ENCODE results near the gene TMEM117.
"Not testable (repeated sequence)": the region's sequence is repeated elsewhere in the genome, so short reads cannot be mapped to it uniquely, and the experiment has no call there.

TMEM117 gene

GRCh38 chr12:44034906-44035305 is 199.0 kb downstream of the TMEM117 start:
- DNase-seq (ENCODE audit: low spot score in 2 of 2) (no peak), ATAC-seq (no peak)
- Mint-ChIP-seq H3K27ac (no peak overlapping the region), H3K4me1 (no peaks in the 10 kb centered on the region), H3K4me3 (no peak overlapping the region), H3K36me3 (no peaks in the 10 kb centered on the region), H3K9me3 (no peaks in the 10 kb centered on the region)

DNA sequence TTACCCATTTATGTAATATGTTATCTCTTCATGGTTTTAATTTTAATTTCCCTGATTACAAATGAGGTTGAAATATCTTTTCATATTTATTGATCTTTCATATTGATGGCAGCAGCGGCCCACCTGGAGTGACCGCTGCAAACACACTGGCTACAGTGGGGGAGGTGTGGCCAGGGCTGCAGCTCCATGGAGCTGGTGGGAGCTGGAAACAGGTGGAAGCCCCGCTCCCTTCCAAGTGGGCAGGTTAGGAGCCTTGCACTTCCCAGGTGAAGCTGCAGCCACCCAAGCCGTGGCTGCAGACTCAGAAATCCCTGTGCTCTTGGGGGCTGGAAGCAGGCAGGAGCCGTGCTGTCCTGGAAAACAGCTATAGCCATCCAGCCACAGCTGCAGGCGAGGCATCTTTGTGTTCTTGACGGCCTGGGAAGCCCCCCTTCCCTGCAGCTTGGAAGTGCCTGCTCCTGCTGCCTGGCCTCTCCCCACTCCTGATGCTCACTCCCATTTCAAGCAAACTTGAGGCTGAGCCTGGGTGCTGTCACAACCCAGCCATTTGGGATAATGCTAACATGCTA is 201.1 kb downstream of the TMEM117 start:
- H3K36me3 Mint-ChIP-seq = no peaks in the 10 kb centered on the region
- ATAC-seq = no peak
- no peak overlapping the region for H3K4me3 Mint-ChIP-seq
- H3K4me1 Mint-ChIP-seq = no peaks in the 10 kb centered on the region
- no peaks in the 10 kb centered on the region for H3K9me3 Mint-ChIP-seq
- H3K27ac Mint-ChIP-seq = no peak overlapping the region
- DNase-seq (ENCODE audit: low spot score in 2 of 2) = no peak

GRCh38 chr12:44038411-44038810 is 202.5 kb downstream of the TMEM117 start:
- Mint-ChIP-seq H3K9me3 (no peaks in the 10 kb centered on the region), H3K4me1 (no peaks in the 10 kb centered on the region), H3K27ac (no peak overlapping the region), H3K36me3 (no peaks in the 10 kb centered on the region), H3K4me3 (no peak overlapping the region)
- ATAC-seq = peak; percentile 21
- no peak for DNase-seq (ENCODE audit: low spot score in 2 of 2)

DNA sequence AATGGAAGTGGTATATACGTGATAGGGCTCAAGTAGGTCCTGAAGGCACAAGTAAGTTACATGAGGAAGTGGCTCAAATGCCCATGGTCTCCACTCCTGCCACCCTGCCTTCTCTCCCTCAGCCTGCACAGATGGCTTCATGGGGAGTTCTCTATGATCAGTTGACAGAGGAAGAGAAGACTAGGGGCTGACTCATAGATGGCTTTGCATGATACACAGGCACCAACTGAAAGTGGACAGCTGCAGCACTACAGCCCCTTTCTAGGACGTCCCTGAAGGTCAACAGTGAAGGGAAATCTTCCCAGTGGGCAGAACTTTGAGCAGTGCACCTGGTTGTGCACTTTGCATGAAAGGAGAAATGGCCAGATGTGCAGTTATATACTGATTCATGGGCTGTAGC is 208.6 kb downstream of the TMEM117 start:
- H3K4me3 Mint-ChIP-seq = not testable (repeated sequence)

DNA sequence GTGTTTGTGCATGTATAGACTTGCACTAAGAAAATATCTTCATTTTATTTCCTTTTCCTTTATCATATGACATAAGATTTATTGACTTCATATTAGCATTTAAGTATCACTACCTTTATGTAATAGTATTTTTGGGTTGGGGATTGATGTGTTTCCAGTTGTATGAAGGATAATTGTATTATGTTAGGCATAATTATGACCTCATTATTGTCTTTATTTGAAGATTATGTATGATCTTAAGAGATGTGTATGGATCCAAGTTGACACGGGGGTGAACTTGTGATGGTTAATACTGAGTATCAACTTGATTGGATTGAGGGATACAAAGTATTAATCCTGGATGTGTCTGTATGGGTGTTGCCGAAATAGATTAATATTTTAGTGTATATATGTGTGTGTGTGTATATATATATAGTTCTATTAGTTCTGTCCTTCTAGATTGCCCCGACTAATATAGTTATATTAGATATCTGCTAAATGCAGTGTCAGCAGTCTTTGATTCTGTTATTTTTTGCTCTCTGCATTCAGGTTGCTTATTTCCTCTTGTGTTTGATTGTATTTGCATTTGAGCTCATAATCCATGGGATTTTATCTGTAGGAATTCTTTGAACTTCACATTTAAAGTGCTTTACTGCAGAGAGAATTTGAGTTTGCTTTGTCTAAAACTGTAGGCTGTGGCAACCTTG is 211.0 kb downstream of the TMEM117 start:
- Mint-ChIP-seq H3K4me3 (no peak overlapping the region), H3K4me1 (no peaks in the 10 kb centered on the region), H3K36me3 (no peaks in the 10 kb centered on the region), H3K27ac (no peak overlapping the region), H3K9me3 (peaks cover 2% of the 10 kb centered on the region)
- DNase-seq (ENCODE audit: low spot score in 2 of 2) = no peak
- ATAC-seq = no peak

More for the DNA sequence above, 208.6 kb downstream of the TMEM117 start:
- H3K9me3 Mint-ChIP-seq; ATAC-seq; H3K36me3 Mint-ChIP-seq; DNase-seq (ENCODE audit: low spot score in 2 of 2); H3K27ac Mint-ChIP-seq; H3K4me1 Mint-ChIP-seq: not testable (repeated sequence)

DNA sequence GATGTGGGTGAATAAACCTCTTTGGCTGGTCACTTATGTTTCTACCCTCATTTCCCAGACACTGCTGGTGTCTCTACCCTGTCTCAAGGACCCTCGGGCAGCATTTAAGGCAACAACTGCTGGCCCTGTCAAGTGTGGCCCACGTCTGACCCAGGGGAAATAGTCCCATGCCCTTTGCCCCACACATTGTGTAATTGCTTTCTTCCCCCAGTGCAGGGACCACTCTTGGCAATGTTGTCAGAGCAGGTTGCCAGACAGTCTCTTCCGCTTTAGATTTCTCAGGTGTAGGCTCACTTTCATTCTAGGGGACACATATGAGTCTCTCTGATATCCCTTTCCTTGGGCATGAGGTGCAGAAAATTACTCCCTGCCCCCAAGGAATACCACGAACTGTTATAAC is 216.7 kb downstream of the TMEM117 start:
- ATAC-seq = no peak
- H3K4me1 Mint-ChIP-seq = no peaks in the 10 kb centered on the region
- no peaks in the 10 kb centered on the region for H3K36me3 Mint-ChIP-seq
- H3K4me3 Mint-ChIP-seq = no peak overlapping the region
- no peak for DNase-seq (ENCODE audit: low spot score in 2 of 2)
- no peaks in the 10 kb centered on the region for H3K9me3 Mint-ChIP-seq
- H3K27ac Mint-ChIP-seq = no peak overlapping the region

DNA sequence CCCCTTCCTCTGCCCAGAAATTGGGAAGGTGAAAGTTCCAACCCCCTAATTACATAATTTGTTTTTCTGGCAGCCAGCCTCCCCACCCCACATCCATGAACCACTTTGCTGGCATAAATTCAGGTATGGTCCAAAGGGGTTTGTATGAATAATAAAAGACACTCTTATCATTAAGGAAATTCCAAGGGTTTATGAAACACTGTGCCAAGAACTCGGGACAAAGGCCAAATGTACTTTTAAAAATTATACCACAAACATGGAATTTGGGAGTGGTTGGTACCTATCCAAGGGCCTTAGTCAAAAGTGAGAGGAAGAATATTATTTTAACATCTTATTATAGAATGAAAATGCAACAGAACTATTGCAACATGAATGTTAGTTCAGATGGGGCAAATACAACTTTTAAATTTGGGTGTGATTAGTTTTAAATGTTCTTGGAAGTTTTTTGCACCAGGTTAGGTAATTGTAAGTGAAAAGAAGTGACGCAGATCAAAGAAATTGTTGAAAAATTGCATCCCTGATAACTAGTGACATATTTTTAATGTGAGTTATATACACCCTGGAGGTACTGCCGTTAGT is 217.8 kb downstream of the TMEM117 start:
- Mint-ChIP-seq H3K27ac (no peak overlapping the region), H3K36me3 (no peaks in the 10 kb centered on the region), H3K9me3 (no peaks in the 10 kb centered on the region), H3K4me3 (no peak overlapping the region), H3K4me1 (no peaks in the 10 kb centered on the region)
- no peak for ATAC-seq
- no peak for DNase-seq (ENCODE audit: low spot score in 2 of 2)

DNA sequence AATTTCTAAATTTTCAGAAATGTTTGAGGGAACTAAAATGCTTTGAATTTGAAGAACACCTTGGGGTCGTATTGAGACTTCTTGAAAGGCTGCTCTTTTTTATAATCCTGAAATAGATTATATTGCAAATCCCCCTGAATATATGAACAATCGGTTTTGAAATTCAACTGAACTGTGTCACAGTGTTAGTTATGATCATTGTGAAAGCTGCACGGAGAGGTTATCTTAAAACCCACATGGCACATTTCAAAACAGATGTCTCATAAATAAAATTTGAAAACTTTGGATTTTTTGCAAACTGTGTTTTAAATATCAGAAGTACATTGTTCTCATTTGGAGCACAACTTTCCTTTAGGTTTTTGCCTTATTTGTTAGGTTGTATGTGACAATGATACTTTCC is 218.4 kb downstream of the TMEM117 start:
- Mint-ChIP-seq H3K27ac (no peak overlapping the region), H3K9me3 (no peaks in the 10 kb centered on the region), H3K4me1 (no peaks in the 10 kb centered on the region), H3K4me3 (no peak overlapping the region), H3K36me3 (no peaks in the 10 kb centered on the region)
- ATAC-seq (no peak), DNase-seq (ENCODE audit: low spot score in 2 of 2) (no peak)

DNA sequence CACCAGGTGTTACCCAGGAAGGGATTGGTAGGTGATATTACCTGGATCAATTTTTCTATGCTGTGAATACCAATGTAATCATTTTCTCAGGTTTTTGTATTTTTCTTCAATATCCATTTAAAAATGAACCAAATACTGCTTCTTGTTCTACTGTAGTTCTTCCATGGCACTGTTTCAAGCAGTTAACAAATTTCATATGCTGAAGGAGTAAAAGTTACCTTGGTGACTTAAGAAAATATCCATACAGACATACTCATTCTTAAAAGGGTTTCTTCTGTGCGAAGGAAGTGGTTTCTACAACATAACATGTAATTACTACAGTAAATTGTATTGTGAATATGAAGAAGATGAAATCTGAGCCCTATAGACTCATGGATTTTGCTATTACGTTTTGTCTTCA is 222.5 kb downstream of the TMEM117 start:
- Mint-ChIP-seq H3K36me3 (no peaks in the 10 kb centered on the region), H3K4me3 (no peak overlapping the region), H3K4me1 (no peaks in the 10 kb centered on the region), H3K9me3 (no peaks in the 10 kb centered on the region), H3K27ac (no peak overlapping the region)
- DNase-seq (ENCODE audit: low spot score in 2 of 2) = no peak
- no peak for ATAC-seq

- no peak for ATAC-seq
- no peaks in the 10 kb centered on the region for H3K9me3 Mint-ChIP-seq
- no peak overlapping the region for H3K27ac Mint-ChIP-seq
- no peaks in the 10 kb centered on the region for H3K4me1 Mint-ChIP-seq
- no peaks in the 10 kb centered on the region for H3K36me3 Mint-ChIP-seq
- DNase-seq (ENCODE audit: low spot score in 2 of 2) = no peak
- no peak overlapping the region for H3K4me3 Mint-ChIP-seq
Observed at GRCh38 chr12:44059476-44059875, 223.6 kb downstream of the TMEM117 start.

DNA sequence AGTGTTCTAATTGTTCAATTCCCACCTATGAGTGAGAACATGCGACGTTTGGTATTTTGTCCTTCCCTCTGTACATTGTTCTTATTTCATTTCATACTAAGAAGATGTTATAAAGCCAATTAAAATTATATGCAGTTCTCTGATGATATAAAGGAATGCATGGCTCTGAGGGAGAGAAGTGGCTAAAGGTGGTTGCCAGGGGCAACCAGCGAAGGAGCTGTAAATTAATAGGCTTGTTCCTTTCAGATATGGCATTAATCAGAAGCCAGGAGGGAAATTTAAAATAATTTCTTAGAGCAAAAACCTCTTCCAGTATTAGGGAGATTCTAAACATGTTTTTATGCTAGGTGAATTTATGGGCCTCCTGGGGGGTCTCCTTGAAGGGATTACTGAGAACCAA is 227.8 kb downstream of the TMEM117 start:
- Mint-ChIP-seq H3K4me1 (no peaks in the 10 kb centered on the region), H3K4me3 (no peak overlapping the region), H3K9me3 (no peaks in the 10 kb centered on the region), H3K36me3 (no peaks in the 10 kb centered on the region), H3K27ac (no peak overlapping the region)
- DNase-seq (ENCODE audit: low spot score in 2 of 2) = no peak
- ATAC-seq = no peak

GRCh38 chr12:44076871-44077270 is 241.0 kb downstream of the TMEM117 start:
- DNase-seq (ENCODE audit: low spot score in 2 of 2) (no peak), ATAC-seq (no peak)
- Mint-ChIP-seq H3K4me3 (no peak overlapping the region), H3K9me3 (no peaks in the 10 kb centered on the region), H3K27ac (no peak overlapping the region), H3K36me3 (no peaks in the 10 kb centered on the region), H3K4me1 (no peaks in the 10 kb centered on the region)

DNA sequence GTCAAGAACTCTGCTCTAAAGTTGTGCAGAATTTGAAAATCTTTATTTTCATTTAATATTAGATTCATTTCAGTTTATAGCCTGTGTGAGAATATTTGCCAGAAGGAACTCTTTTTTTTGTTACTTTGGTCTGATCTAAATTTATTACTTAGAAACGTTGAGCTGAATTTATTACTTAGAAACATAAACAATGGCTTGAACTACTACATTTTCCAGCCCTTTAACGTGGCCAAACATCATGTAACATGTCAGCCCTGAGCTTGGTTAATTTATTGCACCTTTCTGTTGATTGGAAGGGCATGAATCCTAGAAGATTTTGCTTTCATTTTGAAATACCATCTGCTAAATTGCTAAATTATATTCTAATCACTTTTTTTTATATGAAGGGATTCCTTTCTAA is 241.4 kb downstream of the TMEM117 start:
- no peaks in the 10 kb centered on the region for H3K9me3 Mint-ChIP-seq
- H3K4me1 Mint-ChIP-seq = no peaks in the 10 kb centered on the region
- DNase-seq (ENCODE audit: low spot score in 2 of 2) (no peak), ATAC-seq (no peak)
- no peak overlapping the region for H3K27ac Mint-ChIP-seq
- no peak overlapping the region for H3K4me3 Mint-ChIP-seq
- H3K36me3 Mint-ChIP-seq = no peaks in the 10 kb centered on the region

DNA sequence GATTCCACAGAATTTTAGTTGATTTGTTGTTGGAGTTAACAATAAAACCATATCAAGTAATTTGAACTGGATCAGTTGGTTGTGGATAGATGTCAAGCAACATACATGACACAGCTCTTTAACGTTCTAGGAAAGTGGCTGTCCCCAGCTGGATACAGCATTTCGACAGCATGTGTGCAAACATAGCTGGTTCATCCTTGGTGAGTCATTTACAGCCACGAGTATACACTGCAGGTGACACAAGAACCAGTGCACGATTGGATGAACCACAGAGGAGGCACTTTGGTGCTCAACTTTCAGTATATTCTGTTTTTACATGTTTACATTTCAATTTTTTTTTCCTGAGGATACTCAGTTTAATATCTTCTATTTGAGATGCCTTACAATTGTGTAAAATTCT is 242.4 kb downstream of the TMEM117 start:
- Mint-ChIP-seq H3K4me1 (no peaks in the 10 kb centered on the region), H3K9me3 (no peaks in the 10 kb centered on the region), H3K36me3 (no peaks in the 10 kb centered on the region), H3K4me3 (no peak overlapping the region), H3K27ac (no peak overlapping the region)
- DNase-seq (ENCODE audit: low spot score in 2 of 2) (no peak), ATAC-seq (no peak)

- Mint-ChIP-seq H3K27ac (no peak overlapping the region), H3K9me3 (no peaks in the 10 kb centered on the region), H3K4me3 (no peak overlapping the region), H3K4me1 (no peaks in the 10 kb centered on the region), H3K36me3 (no peaks in the 10 kb centered on the region)
- no peak for DNase-seq (ENCODE audit: low spot score in 2 of 2)
- no peak for ATAC-seq
Observed at GRCh38 chr12:44088647-44089046, 252.8 kb downstream of the TMEM117 start.

DNA sequence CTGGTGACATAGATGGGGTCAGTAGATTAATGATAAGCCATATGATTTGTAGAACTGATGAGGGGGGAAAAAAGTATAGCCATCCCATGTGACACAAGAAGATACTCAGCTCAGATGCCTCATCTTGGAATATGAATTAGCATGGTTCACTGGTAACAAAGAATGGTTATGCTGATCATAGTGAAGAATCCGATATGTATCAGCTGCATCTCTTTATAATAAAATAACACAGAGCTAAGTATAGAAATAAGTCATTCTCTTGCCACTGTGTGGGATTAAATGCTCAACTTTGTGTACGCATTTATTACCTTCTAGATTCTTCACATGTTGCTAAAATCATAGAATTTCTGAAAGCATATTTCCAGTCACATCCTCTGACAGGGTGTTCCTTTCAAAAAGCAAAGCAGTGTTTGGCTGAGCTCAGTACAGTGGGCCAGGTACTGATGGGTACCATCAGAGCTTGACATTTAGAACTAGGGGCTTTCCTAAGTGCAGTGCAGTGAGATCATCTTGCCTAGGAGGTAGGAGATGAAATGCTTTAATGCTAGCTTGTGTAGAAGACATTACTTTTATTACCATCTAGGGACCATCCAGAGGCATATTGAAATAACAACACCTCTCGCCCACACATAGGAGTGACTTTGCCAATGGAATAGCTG is 256.2 kb downstream of the TMEM117 start:
- no peak for DNase-seq (ENCODE audit: low spot score in 2 of 2)
- H3K36me3 Mint-ChIP-seq = no peaks in the 10 kb centered on the region
- no peaks in the 10 kb centered on the region for H3K4me1 Mint-ChIP-seq
- H3K27ac Mint-ChIP-seq = no peak overlapping the region
- peaks cover 4% of the 10 kb centered on the region for H3K9me3 Mint-ChIP-seq
- ATAC-seq = no peak
- H3K4me3 Mint-ChIP-seq = no peak overlapping the region
